NCI-H1436 (cell line): ENCODE measurements around the gene SLC38A2.

Source experiments
- DNase-seq: peaks from one replicate; lab custom pipeline; 2025; lab: John Stamatoyannopoulos, UW

The SLC38A2 gene

DNA sequence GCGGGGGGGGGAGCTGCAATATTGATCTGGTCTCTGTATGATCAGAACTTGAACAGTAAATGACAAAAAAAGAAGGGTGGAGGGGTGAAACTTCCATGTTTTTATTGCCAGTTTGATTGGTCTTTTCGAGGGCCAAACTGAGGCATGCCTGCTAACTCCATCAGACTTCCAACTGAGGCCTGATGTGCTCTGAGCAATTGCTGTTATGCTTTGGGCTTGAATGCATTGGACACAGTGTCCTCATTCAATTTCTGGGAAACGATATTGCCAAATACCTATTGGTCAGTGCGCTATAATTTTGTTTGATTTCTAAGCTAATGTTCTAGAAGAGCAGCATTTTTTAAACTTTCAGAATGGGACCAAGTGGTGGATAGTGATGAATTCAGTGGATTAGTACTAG is 2.1 kb upstream of the SLC38A2 start:
- no peak for DNase-seq

DNA sequence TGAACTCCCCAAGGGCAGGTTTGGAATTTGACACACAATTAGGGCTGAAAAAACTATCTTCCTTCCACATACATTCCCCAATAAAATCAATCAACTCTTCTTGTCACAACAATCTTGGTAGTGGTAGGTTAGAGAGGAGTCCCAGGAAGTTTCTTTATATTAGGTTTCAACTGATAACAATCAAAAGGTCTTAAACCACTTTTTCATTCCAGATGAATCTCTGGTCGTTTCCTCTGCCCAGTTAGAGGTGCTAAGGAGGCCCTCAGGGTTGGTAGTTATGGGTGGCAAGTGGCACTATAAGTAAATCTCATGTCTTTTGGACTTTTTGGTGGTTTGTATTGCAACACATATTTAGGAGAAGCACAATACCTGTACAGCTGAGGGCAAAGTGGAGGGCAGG is 1.7 kb upstream of the SLC38A2 start:
- no peak for DNase-seq

DNA sequence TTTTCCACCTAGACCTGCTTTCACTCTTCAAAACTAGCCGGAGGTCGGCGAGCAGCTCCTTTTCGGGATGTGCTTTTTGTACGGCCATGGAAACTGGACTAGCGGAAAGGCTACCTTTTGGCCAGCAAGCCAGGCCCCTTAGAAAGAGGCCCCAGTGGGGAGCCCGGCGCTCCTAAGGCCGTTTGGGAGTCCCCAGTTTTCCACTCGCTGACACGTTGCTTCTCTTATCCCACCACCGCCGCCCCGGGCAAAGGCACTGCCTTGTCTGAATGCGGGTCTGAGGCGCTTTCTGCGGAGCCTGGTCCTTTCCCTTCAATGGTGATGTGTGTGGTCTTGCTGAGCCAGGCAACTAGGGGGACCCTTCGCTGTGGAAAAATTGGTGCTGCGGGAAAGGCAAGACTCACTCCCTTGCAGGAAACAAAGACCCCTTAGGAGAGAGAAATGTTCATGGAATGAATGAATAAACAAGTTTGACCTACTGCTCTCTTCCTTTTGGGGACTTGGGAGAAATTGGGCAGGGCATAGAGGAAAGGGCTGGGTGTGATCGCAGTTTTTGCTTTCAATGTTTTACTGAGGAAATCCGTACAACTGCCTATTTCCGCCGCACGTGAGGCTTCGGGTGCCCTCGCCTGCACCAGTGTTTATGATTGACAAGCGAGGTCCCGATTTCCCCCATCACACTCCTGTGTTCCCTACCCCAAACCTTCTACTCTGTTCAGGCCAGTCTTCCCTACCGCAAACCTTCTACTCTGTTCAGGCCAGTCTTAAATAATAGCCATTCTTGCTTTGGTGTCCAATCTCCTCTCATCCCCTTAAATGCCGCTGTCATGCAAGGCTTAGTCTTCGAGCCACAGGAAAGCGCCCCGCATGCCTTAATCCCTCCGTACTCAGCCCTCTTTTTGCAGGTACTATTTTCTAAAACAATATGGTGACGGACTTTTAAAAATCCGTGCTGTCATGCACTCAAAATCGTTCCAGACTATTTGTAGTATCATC is 1.0 kb upstream of the SLC38A2 start:
- no peak for DNase-seq

DNA sequence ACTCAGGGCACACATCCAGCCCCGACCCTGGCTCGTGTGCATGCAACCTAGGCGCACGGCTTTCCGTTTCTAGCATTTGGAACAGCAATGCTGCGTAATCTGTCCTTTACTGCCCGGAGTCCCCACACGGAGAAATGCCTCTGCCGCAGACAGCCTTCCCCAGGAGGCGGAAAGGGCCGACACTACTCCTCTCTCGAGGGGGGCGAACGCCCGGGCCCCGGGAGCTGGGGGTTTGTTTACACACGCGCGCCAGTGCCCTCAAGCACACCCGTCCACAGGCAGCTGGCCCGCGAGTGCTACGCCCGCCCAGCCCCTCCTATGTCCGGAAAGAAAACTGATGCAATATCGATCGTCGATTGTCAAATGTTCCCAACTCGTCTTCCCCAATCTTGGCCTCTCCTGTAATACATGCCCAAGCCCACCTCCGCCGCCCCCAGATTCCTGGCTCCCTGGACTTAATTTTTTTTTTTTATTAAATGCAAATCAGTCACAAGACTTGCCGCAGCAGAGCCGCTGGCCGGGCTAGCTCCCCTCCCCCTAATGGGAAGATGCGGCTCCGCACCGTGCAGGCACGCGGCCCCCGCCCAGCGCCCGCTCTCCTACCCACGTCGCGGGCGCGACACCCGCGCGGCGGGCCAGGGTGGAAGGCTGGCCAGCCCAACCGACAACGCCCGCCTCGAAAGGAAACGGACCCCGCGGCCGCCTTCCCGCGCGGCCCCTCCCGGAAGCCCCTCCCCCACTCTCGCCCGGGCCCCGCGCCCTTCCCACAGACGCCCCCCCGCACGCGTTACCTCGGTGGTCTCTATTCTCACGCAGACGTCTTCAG is 642 bp downstream of the SLC38A2 start:
- DNase-seq, result peak; percentile 41

DNA sequence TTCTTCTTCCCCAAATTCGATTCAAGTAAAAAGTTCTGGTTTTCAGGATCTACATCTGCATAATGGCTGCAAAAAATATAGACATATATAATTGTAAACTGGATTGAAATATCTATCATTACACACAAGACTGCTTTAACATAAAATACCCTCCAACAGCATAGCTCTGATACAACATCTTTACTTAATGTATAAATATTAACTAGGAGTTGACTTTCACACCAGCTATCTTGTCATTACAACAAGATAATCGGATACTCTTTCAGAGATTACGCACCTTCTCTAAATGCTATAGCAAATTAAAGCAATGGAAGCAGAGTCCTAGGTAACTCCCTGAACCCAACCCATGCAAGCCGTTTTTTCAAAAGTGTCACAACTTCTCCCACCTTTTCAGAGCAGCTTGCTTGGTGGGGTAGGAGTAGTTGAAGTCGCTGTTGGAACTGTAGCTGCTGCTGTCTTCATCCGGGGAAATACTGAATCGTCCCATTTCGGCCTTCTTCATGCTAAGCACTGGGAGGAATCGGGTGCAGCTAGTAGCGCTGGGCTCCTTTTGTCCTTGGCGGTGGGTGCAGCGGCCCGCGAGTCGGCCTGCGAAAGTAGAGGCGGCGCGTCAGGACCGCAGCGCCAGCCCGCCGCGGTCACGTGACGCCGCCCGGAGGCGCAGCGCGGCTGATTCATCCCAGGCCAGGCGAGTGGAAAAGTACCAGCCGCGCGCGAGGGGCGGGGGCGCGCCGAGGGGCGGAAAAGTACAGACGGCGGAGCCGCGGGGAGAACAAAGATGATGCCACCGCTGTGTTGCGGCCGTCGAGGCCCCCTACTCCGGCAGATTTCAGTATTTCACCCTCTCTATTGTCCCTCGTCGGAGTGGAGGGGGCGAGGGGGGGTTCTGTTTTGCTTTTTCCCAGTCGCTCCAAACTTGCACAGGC is 1.5 kb downstream of the SLC38A2 start:
- peak; percentile 83 for DNase-seq

DNA sequence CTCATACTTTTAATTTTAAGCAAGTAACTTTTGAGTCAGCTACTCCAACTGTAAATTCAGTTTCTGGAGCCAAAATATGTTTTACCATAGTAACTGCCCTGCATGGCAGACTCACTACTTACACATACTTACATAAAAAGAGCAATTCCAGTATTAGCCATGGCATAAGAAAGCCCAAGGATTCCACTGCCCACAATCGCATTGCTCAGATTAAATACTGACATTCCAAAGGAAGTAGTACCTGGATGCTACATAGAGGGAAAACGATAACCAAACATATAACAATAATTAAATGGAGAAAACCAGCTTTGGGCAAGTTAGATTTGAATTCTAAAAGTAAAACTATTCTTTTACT is 2.2 kb downstream of the SLC38A2 start:
- DNase-seq, result no peak

DNA sequence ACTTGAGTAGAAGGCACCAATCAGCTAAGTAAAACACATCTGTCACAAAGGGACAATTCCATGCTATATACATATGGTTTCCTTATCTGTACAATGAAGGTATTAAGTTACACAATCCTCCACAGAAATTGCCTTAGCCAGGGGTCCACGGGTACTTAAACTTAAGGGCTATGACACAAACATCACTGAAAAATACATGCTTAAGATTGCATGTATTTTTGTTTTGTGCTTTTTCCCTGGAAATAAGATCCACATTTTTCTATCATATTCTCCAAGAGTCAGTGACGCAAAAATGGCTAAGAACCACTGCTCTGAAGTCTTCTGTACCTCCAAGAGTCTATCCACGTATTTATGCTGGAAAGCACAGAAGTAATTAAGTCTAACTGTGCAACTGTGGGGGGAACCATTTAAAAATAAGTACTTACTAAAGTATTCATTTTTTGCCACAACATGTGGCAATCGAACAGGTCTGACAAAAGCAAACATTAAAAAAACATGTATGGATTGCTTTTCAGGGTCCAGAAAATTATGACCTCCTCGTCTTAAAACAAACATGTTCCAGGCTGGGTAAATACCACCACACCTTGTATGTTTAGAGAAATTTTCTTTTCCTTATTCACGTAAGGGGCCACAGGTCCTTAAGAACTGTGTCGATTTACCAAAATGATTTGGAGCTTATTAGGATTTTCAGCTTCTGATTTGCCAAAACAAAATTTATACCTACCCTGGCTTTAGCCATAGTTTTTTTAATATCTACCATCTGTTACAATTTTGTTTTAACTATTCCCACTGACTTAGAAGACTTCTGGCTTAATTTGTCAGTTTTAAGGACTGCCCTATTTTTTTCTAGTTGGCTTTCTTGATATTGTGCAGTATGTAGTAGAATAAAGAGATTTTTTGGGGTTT is 2.8 kb downstream of the SLC38A2 start:
- no peak for DNase-seq

DNA sequence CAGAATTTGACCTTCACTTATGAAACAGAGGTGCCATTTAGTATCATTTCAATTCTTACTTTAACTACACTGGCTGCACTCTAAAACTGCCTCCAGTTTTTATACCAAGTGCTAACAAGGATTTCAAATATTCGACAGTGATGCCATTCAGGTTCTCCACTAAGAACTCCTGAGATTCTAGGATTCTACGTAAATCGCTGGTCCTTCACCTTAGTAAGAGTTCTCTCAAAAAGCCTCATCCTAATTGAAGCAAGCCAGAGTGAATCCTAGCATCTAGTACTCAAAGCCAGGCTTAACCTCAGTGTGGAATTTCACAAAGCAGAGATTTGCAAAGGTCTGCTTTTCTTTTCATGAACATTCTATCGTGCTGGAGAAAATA is 3.5 kb downstream of the SLC38A2 start:
- no peak for DNase-seq

DNA sequence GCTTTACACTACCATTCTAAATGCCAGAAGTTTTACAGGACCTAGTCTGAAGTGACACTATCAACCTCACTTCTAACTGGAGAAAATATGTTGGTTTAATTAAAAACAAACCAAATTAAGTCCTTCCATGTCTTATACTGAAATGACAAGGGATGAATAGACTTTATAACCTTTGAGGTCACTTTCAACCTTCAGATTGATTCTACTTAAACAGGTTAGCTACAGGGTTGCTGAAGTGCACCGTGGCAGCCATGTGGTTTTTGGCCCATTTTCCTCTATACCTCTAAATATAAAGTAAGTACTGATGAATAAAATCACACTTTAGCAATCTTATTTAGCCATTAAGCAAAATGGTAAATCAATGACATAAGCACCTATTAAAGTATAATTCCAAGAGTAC is 3.9 kb downstream of the SLC38A2 start:
- DNase-seq, result no peak

DNA sequence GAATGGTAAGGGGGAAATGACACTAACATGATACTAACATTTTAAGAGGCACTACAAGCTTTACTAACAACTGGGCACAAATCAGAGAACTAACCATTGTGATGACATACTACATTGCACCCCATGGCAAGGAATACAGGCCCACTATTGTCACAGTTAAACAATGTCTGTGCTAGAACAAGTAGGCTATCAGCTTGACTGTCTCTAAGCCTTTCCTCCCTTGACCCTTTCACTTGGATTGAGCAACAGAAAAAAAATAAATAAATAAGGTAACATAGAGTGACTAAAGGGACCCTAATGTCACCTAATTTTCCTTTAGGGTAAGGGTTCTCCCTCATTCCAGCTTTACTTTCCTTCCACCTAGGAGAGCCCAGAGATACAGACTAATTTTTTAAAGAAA is 4.4 kb downstream of the SLC38A2 start:
- DNase-seq, result no peak

DNA sequence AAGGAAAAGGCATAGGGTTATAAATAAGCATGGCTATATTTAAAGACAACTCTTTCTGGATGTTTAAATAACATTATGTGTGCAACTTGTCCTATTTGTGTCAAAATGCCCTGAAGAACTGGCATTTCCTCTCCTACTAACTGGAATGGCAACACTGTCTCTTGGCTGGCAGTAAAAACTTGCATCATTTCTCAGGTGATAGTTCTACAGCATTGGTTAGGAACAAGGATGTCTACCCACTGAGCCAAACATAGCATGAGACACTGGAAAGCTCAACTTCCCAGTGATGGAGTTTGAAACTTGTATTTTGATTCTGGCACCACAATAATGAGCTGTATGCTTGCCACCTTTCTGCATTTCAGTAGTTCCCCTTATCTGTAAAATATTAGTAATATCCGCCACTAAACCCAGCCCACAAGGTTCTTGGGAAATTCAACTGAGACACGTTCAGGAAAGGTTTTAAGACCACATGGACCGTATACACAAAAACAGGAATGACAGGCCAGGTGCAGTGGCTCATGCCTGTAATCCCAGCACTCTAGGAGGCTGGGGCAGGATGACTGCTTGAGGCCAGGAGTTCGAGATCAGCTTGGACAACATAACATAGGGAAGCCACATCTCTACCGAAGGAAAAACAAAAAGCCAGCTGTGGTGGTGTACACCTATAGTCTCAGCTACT is 5.1 kb downstream of the SLC38A2 start:
- DNase-seq, result no peak

DNA sequence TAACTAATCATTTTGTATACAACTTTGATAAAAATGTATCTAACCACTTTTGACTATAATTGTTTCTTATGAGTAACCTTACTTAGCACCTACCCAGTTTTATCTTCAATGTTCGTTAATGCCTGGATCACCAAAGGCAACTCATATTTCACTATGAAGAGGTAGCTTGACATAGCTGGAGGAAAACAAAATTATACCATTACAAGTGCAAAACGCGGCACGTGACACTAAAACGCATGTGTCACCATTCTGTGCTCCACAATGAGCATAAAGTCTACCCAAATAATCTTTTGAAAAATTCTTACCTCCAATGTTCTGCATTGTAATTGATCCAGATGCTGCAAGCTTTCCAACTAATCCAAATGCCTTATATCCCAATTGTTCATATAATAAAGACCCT is 5.8 kb downstream of the SLC38A2 start:
- DNase-seq, result no peak

DNA sequence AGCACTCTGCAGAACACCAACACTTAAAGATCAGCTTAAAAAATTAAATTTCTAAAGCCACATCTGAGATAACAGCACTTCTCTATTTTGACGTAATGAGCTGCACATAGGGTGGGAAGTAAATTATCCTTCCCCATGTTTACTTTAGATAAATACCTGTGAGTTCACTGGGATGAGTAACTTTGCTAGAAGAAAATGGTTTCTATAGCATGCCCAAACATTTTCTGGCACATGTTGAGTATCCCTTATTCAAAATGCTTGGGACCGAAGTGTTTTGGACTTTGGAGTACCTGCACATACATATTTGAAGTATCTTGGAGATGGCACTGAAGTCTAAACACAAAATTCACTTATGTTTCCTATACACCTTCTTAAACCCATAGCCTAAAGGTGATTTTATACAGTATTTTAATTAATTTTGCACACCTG is 6.6 kb downstream of the SLC38A2 start:
- no peak for DNase-seq

DNA sequence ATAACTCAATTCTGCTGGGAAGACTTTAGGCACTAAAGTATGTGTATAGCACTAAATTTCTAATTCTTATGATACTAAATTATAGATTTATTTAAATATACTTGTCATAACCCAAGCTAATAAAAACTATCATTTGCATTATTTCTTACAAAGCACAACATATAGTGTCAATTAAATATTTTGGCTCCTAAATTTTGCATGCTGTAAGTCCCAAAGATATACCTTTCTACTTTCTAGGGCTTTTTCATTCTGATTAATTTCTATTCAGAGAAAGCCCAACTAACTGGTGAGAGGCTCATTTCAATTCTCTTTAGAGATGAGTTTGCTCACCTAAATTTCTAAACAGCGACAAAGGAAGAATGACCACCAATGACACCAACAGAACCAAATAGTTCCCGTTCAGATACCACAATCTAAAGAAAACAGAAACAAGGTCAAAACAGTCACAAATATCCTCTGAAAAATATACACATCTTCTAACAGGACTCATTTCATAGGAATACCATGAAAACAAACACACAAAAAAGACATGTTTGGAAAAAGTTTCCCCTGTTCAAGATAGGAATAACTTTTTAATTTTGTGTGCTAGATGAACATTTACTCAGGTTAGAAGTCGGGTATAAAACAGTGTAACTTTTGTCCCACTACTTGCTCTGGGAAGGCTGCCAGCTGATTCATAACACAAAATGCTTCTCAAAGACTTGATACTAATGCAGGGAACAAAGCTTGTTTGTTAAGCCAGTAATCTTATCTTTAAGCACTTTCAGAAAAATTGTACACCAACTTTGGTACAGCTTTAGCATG is 7.6 kb downstream of the SLC38A2 start:
- DNase-seq, result no peak

DNA sequence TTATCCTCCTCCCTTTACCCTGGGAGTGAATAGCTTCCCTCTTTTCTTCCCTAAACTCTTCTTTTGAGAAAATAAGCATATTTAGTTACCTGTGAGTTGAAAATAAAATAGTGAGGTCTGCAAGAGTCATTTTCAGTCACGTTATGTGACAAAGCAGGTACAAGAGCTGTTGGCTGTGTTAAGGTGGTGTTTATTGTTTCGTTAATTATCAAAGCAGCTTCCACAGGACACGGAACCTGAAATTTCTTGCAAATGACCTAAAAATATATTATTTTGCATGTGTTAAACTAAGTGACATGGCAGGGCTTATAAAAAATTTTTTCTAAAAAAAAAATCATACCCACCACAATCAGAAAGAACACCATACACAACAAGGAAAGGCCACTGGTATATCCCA is 8.3 kb downstream of the SLC38A2 start:
- no peak for DNase-seq

DNA sequence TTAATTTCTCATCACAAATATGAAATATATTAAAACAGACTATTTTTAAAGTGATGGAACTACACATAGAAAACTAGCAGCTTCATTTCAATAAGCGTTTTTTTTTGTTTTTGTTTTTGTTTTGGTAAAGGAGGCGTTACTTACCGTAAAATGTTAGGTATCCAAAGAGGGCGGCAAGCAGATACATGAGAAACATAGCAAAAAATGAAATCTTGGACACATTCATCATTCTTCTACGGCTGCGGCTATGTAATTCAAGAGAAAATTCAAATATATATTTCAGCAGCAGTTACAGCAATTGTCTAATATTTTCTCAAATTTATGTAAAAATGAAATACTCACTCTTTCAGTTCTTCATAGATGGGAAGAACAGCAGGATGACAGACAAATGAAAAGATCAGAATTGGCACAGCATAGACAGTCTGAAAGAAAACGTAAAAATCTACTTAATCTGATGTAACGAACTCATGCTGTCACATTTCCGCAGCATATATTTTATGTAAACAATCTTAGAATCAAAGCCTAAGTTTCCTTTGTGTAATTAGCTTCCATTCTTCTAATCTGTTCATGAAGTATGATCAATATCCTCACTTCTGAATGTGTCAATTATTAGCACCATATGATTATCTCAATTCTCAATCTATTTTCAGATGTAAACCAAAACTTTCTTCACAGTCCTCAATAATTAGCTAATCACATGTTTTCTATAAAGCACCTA is 8.8 kb downstream of the SLC38A2 start:
- no peak for DNase-seq

DNA sequence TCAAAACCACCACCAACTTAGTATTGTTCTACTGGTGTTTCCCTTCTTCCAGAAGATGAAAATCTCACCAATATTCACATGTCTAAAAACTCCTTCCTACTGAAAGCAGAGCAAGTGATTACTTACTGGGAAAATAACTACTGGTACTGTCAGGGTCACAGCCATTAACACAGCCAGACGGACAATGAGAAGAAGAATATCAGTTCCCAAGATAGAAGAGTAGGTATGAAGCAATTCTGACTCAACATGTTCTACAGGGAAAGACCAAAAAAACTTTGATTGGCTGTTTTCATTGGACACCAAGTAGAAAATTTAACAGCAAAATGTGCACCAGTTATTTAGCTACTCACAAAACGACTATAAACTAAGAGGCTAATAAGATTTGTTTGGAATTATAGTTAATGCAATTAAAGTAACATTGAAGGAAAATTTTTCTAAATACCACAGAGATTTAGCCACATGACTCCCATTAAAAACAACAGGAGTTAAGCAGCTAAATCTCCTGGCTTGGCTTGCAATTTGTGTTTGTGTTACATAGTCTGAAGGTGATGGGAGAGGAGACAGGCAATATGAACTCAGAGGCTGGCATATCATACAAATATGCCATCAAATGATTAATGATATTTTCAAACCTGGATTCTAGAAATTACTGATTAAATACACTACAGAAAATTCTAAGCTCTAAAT is 9.5 kb downstream of the SLC38A2 start:
- DNase-seq, result no peak

DNA sequence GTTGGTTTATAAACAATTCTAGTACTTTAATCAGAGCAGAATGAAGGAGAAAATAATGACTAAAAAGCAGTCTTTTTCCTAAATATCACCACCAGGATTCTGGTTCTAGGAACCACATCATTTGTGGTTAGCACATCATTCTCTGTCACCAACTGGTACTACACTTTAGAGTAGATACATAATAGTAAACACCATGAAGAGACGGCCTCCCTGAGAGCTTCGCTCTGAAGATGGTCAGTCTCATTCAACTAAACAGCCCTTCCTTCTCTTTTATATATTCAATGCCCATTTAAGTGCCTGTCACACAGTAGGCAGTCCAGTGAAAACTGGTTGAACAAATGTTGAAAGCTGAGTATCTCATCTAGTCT is 10.9 kb downstream of the SLC38A2 start:
- DNase-seq, result no peak
